AG04450 (cell line): ENCODE measurements around the gene MRPS30. TPM values are rescaled to one million over a fixed set of nuclear protein-coding genes. Genes with fewer than 3 reads are reported as not detected.
"Not testable (repeated sequence)": the region's sequence is repeated elsewhere in the genome, so short reads cannot be mapped to it uniquely, and the experiment has no call there.

ENCODE experiments used
- CTCF ChIA-PET: fragments of 300-600, 350-600 bp; formaldehyde crosslinking; extraction: SDS; loops from one replicate; lab custom pipeline; 2022; ENCODE audit warnings: antibody characterized with exemption, inconsistent platforms; lab: Charles Lee
- POLR2A ChIA-PET: fragments of 350-600 bp; formaldehyde crosslinking; extraction: SDS; loops from one replicate; lab custom pipeline; 2021; ENCODE audit warnings: antibody characterized with exemption, inconsistent platforms; lab: Yijun Ruan, JAX
- DNase-seq: peaks from one replicate; pipeline ENCODE4 v3.0.0-alpha.2; 2011; ENCODE audit warnings: low read depth, low spot score
- H3K27ac ChIP-seq: one replicate; pipeline ENCODE4 v1.5.1; 2012; ENCODE audit warnings: low read depth, low read length, control low read depth
- H3K27me3 ChIP-seq: one replicate; pipeline ENCODE4 v1.6.0; 2012; ENCODE audit warnings: low read length; ENCODE audit not compliant: control insufficient read depth, insufficient read depth
- H3K4me3 ChIP-seq: 2 replicates; pipeline ENCODE4 v1.5.1; 2011; ENCODE audit warnings: mild to moderate bottlenecking, low read depth, low read length, control low read depth
- H3K9me3 ChIP-seq: 2 replicates; pipeline ENCODE4 v1.5.1; 2012; ENCODE audit warnings: low read length; ENCODE audit not compliant: control insufficient read depth, insufficient read depth
- polyA minus RNA-seq: library from RNA; depleted of rRNA, polyadenylated mRNA; stranded (reverse); fragments of >200 nt; gene quantifications from 2 replicates; pipeline ENCODE4 v1.2.3, GENCODE V29; 2011; rRNA and poly(A)+ RNA removed
- polyA plus RNA-seq: library from polyadenylated mRNA; depleted of rRNA; stranded (reverse); fragments of >200 nt; gene quantifications from 2 replicates; pipeline ENCODE4 v1.2.3, GENCODE V29; 2011; rRNA removed
- TF ChIP-seq, protein P1 (sequence below): IDR thresholded peaks from 2 replicates; pipeline ENCODE4 v1.5.1; 2011; ENCODE audit warnings: low read depth, low read length, control low read depth, inconsistent platforms

MRPS30 gene
- polyA plus RNA-seq (29.1 and 36.3 TPM in 2 replicates), polyA minus RNA-seq (27.0 and 52.0 TPM in 2 replicates)

DNA sequence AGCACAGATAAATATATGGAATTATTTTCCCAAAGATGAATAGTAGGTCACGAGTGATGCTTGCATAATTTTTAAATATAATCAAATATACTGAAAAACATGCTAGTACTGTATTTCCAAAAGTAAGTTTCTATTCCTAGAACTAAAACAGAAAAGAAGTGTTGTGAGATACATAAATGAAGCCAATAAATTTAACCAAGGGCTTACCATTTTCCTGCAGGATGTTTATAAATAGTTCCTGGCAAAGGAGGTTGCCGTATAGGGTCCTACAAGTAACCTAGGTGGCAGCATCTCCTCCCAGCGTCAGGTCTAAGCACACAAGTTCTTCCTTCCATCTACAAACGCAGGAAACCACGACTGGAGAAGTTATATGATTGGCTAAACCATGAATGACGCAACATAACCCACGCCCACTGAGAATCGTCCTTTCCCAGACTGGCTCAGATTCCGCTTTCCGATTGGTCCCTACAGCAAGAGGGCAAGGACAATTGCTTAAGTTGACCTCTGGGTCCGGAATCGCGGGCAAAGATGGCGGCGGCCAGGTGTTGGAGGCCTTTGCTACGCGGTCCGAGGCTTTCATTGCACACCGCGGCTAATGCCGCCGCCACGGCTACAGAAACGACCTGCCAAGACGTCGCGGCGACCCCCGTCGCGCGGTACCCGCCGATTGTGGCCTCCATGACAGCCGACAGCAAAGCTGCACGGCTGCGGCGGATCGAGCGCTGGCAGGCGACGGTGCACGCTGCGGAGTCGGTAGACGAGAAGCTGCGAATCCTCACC lies at the start of gene MRPS30:
Gene MRPS30 (plus strand): TSS at position 513 of the 780 bp plus-strand sequence. CDS start 16 bp downstream, at position 529.
- TF ChIP-seq, protein P1, sequence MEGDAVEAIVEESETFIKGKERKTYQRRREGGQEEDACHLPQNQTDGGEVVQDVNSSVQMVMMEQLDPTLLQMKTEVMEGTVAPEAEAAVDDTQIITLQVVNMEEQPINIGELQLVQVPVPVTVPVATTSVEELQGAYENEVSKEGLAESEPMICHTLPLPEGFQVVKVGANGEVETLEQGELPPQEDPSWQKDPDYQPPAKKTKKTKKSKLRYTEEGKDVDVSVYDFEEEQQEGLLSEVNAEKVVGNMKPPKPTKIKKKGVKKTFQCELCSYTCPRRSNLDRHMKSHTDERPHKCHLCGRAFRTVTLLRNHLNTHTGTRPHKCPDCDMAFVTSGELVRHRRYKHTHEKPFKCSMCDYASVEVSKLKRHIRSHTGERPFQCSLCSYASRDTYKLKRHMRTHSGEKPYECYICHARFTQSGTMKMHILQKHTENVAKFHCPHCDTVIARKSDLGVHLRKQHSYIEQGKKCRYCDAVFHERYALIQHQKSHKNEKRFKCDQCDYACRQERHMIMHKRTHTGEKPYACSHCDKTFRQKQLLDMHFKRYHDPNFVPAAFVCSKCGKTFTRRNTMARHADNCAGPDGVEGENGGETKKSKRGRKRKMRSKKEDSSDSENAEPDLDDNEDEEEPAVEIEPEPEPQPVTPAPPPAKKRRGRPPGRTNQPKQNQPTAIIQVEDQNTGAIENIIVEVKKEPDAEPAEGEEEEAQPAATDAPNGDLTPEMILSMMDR, result peak; percentile 50
- Histone ChIP-seq H3K27ac (peak within 1 kb of the TSS; percentile 79), H3K27me3 (no peaks in the 10 kb centered on the region), H3K9me3 (no peaks in the 10 kb centered on the region; the same call in 1 of the 2 replicates), H3K4me3 (peak within 1 kb of the TSS; percentile 87)
- peak; percentile 96 for DNase-seq
- POLR2A ChIA-PET, result no interaction called here
- CTCF ChIA-PET, result no interaction called here

DNA sequence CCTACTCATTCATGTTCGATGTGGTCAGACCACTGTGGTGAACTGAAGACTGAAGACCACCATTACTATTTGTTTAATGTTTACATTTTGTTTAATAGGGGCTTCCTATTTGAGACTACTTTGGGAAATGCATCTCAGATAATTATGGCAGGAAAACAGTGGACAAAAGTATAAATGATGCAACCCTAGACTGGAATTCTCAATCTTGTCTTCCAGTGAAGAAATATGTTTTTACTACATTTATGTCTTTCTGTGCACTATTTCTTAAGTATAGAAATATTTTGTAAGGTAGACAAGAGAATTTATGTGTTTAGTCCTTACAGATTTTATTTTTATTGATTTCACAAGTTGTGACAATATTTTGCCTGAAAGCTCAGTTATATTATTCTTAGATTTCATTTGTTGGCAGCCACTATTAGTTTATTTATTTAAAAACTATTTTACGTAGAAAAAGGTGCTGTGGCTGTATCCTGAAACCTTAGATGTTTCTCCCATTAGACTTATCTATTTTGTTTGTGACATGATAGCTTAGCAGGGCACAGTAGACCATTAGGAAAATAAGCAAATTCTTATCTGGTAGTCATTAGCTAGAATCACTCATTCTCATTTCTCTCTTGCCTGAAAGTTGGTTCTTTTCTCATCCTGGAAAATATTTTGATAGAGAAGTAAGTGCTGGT lies 39.4 kb upstream of the MRPS30 start:
- Histone ChIP-seq H3K9me3 (no peaks in the 10 kb centered on the region), H3K27me3 (no peaks in the 10 kb centered on the region), H3K27ac (no peak overlapping the region), H3K4me3 (no peak overlapping the region)
- TF ChIP-seq, protein P1, result no peak
- ChIA-PET CTCF (interaction anchor here (0.6 to 2.2 kb wide), 2 partner anchors 1098 to 1138 kb away, joined by 3 to 11 read pairs; no protein-coding TSS in a partner anchor), POLR2A (no interaction called here)
- DNase-seq, result no peak

DNA sequence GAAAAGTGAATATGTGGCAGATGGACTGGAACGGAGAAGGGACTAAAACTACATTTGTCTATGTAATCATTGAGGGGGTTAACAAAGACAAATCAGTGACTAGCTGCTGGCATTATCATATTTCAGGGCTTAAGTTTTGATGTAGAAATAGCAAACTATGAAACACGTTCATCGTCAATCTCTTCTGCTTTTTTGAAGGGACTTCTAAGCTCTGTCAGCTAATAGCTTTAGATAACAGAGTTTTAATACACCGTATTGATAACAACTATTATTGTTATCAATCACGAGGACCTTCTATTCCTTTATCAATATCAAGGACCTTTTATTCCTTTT lies 38.9 kb upstream of the MRPS30 start:
- TF ChIP-seq, protein P1, result no peak
- H3K27me3 ChIP-seq, result no peaks in the 10 kb centered on the region
- no peak overlapping the region for H3K27ac ChIP-seq
- H3K4me3 ChIP-seq, result no peak overlapping the region
- no peaks in the 10 kb centered on the region for H3K9me3 ChIP-seq
- CTCF ChIA-PET, result interaction anchor here (2.2 kb wide), 1 partner anchor 1138 kb away, joined by 11 read pairs; no protein-coding TSS in a partner anchor
- POLR2A ChIA-PET, result no interaction called here
- no peak for DNase-seq

- Histone ChIP-seq H3K27ac (no peak overlapping the region), H3K9me3 (no peaks in the 10 kb centered on the region), H3K27me3 (no peaks in the 10 kb centered on the region), H3K4me3 (no peak overlapping the region)
- TF ChIP-seq, protein P1, result no peak
- ChIA-PET CTCF (interaction anchor here (0.5 to 3.5 kb wide), 3 partner anchors 1140 to 1215 kb away, joined by 3 to 40 read pairs (median 11); no protein-coding TSS in a partner anchor), POLR2A (no interaction called here)
- no peak for DNase-seq
Measured at GRCh38 chr5:44770780-44771717, 37.7 kb upstream of the MRPS30 start.

- POLR2A ChIA-PET, H3K27ac ChIP-seq, H3K27me3 ChIP-seq, DNase-seq, H3K4me3 ChIP-seq, H3K9me3 ChIP-seq: not testable (repeated sequence)
- CTCF ChIA-PET, result interaction anchor here (2.0 to 3.5 kb wide), 2 partner anchors 235 to 1141 kb away, joined by 8 to 40 read pairs; no protein-coding TSS in a partner anchor
Measured at GRCh38 chr5:44772397-44772796, 36.4 kb upstream of the MRPS30 start.
